K562 (cell line): ENCODE results near the gene PSME4. TPM values are rescaled to one million over a fixed set of nuclear protein-coding genes. Genes with fewer than 3 reads are reported as not detected.

Experiments
- CCNT2 ChIP-seq: IDR thresholded peaks from 2 replicates; pipeline ENCODE4 v1.6.1; 2011; ENCODE audit warnings: borderline replicate concordance, low read depth, mild to moderate bottlenecking, moderate library complexity, mixed read lengths, low read length; ENCODE audit not compliant: insufficient read length; ENCODE audit errors: extremely low read depth
- CTBP1 ChIP-seq: fragments of 450-650 bp; IDR thresholded peaks from 2 replicates; pipeline ENCODE4 v1.6.1; 2016; ENCODE audit warnings: borderline replicate concordance
- HEY1 ChIP-seq: fragments of 250-450 bp; sonication (Bioruptor Pico); IDR thresholded peaks from 2 replicates; pipeline ENCODE4 v1.5.0; 2020; ENCODE audit warnings: mild to moderate bottlenecking, moderate library complexity, borderline replicate concordance
- HSF4 ChIP-seq: fragments of 250-450 bp; sonication (Bioruptor Pico); IDR thresholded peaks from 2 replicates; pipeline ENCODE4 v2.1.2; 2022; ENCODE audit warnings: mild to moderate bottlenecking, moderate library complexity, borderline replicate concordance
- KAT2B ChIP-seq: IDR thresholded peaks from one replicate; pipeline ENCODE4 v1.6.1; 2012; ENCODE audit warnings: low read depth, mild to moderate bottlenecking, control low read depth, inconsistent platforms, low read length, moderate library complexity
- MCM2 ChIP-seq: fragments of 450-650 bp; IDR thresholded peaks from 2 replicates; pipeline ENCODE4 v1.6.1; 2017; ENCODE audit warnings: low read depth, mild to moderate bottlenecking
- MTF1 ChIP-seq: fragments of 250-450 bp; sonication (Bioruptor Pico); IDR thresholded peaks from 2 replicates; pipeline ENCODE4 v1.9.0; 2021; ENCODE audit warnings: moderate library complexity, mild to moderate bottlenecking, inconsistent platforms, borderline replicate concordance
- PCBP2 ChIP-seq: fragments of 200-400 bp; formaldehyde crosslinking; IDR thresholded peaks from 2 replicates; pipeline ENCODE4 v1.6.1; 2018; ENCODE audit warnings: low read length, low read depth, mild to moderate bottlenecking, moderate library complexity; ENCODE audit not compliant: poor library complexity, severe bottlenecking
- PYGO2 ChIP-seq: fragments of 450-650 bp; IDR thresholded peaks from 2 replicates; pipeline ENCODE4 v1.6.1; 2016; ENCODE audit warnings: mild to moderate bottlenecking, missing genetic modification characterization, moderate library complexity, missing compliant biosample characterization
- SAP30 ChIP-seq: fragments of 200-600 bp; sonication (generic); IDR thresholded peaks from 2 replicates; pipeline ENCODE4 v1.6.1; 2012; ENCODE audit warnings: borderline replicate concordance, low read depth, mild to moderate bottlenecking, moderate library complexity, low read length, control low read depth, inconsistent platforms; ENCODE audit not compliant: insufficient read depth, poor library complexity, severe bottlenecking
- SMAD2 ChIP-seq: fragments of 150-350 bp; IDR thresholded peaks from 2 replicates; pipeline ENCODE4 v1.6.1; 2014; ENCODE audit warnings: low read depth, mild to moderate bottlenecking, low read length
- SREBF2 ChIP-seq: sonication (generic); formaldehyde crosslinking; IDR thresholded peaks from 2 replicates; pipeline ENCODE4 v1.4.0; 2020; ENCODE audit warnings: mild to moderate bottlenecking, missing genetic modification reagents
- TARDBP ChIP-seq: fragments of 450-650 bp; IDR thresholded peaks from 2 replicates; pipeline ENCODE4 v1.6.1; 2016
- TBP ChIP-seq: optimal IDR thresholded peaks from 2 replicates; pipeline ENCODE3; 2011; ENCODE audit warnings: low read depth, low read length, improper control_type of control experiment
- WHSC1 ChIP-seq: IDR thresholded peaks from one replicate; pipeline ENCODE4 v1.6.1; 2012; ENCODE audit warnings: low read length, control low read depth, inconsistent platforms
- ZBTB17 ChIP-seq: fragments of 450-650 bp; formaldehyde crosslinking; IDR thresholded peaks from 2 replicates; pipeline ENCODE4 v1.4.0; 2020; ENCODE audit warnings: mild to moderate bottlenecking
- polyA plus RNA-seq, 8 experiments: library from polyadenylated mRNA; depleted of rRNA in 4 of 8; stranded (reverse) in 5 of 8; unstranded in 3 of 8; fragments of >200 nt; fragmentation: Nextera tagmentation in 2 of 8; fragmentation: Illumina TruSeq in 1 of 8; extraction: Ambion mirVana in 2 of 8; extraction: Trizol in 1 of 8; gene quantifications; 2 replicates each; pipeline versions ENCODE4 v1.2.1 to v1.2.3, GENCODE V29; 2011 to 2014; ENCODE audit warnings: inconsistent platforms in 1 of 8, missing spikeins in 1 of 8
- total RNA-seq, 7 experiments: library from RNA; depleted of rRNA in 6 of 7; stranded (reverse); fragments of >200 nt in 6 of 7; fragmentation: Illumina TruSeq in 2 of 7; extraction: Trizol in 2 of 7; gene quantifications; 2 replicates each; pipeline versions ENCODE4 v1.2.1 to v1.2.3, GENCODE V29; 2011 to 2021; ENCODE audit warnings: low replicate concordance in 1 of 7
- TF ChIP-seq, protein P1 (sequence below): fragments of 450-650 bp; IDR thresholded peaks from 2 replicates; pipeline ENCODE4 v1.6.1; 2014; ENCODE audit warnings: low read depth, mild to moderate bottlenecking, moderate library complexity, borderline replicate concordance
- TF ChIP-seq, protein P2 (sequence below): fragments of 200-800 bp; sonication (Bioruptor generic); IDR thresholded peaks from 2 replicates; pipeline ENCODE4 v1.6.1; 2016; ENCODE audit warnings: missing genetic modification characterization, missing compliant biosample characterization
- TF ChIP-seq, protein P3 (sequence below): sonication (generic); formaldehyde crosslinking; IDR thresholded peaks from 2 replicates; pipeline ENCODE4 v1.8.0; 2022; ENCODE audit warnings: mild to moderate bottlenecking, low read depth, missing genetic modification reagents

PSME4 gene
- total and polyA plus RNA-seq, 9 of the 15 experiments (the other 6 are each of a cell fraction or from before 2014, with no cell fraction given): 24.3 to 77.8 (median 40.5) TPM

DNA sequence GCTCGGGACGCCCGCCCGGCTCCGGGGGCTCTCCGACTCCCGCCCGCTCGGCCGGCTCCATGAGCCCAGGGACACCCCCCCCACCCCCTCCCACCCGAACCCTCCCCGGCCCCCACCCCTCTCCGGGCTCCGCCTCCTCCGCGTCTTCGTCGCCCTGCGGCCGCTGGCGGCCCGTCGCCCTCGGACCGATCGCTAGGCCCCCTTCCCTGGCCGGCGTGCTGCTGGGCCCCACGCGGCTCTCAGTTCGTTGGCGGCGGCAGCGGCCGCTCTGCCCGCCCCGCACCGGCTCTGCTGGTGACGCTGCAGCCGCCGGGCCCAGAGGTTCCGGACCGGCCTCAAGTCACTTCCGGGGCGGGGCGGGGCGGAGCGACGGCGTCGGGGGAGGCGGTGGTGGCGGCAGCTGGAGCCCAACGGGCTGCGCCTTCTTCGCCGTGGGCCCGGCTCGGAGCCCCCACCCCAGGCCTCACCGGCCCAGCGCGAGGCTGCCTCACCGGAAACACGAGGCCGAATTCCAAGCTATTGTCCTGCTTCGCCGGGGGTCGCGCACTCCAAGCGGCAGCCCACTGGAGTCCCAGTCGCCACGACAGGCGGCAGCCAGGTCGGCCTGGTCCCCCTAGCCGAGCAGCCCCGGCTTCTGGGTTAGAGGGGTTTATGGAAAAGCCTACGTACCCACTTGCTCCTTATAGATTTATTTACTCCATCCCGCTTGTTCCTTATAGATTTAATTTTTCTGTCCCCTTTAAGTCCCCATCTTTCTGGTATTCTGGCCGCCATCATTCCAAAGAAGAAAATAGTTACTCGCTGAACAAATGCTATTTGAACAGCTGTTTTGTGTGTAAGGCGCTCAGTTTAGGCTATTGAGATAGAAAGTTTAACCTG lies at the start of gene PSME4 (continued):
- TF ChIP-seq, protein P1, sequence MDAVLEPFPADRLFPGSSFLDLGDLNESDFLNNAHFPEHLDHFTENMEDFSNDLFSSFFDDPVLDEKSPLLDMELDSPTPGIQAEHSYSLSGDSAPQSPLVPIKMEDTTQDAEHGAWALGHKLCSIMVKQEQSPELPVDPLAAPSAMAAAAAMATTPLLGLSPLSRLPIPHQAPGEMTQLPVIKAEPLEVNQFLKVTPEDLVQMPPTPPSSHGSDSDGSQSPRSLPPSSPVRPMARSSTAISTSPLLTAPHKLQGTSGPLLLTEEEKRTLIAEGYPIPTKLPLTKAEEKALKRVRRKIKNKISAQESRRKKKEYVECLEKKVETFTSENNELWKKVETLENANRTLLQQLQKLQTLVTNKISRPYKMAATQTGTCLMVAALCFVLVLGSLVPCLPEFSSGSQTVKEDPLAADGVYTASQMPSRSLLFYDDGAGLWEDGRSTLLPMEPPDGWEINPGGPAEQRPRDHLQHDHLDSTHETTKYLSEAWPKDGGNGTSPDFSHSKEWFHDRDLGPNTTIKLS: no peak
- TF ChIP-seq PCBP2 (peak; percentile 18), TBP (peak; percentile 79), ZBTB17 (CRISPR knock-in tag) (no peak), CCNT2 (peak; percentile 70), HSF4 (CRISPR knock-in tag) (no peak), CTBP1 (peak; percentile 34; the same call in 1 of the 2 replicates), KAT2B (no peak), MCM2 (no peak), HEY1 (CRISPR knock-in tag) (no peak), SMAD2 (no peak), MTF1 (CRISPR knock-in tag) (no peak), WHSC1 (no peak), SREBF2 (CRISPR knock-in tag) (no peak), TARDBP (0 out of 2 replicates have a peak, but pooled peaks have one; percentile 49), SAP30 (peak; percentile 67), PYGO2 (tag) (no peak)
- TF ChIP-seq, protein P2, sequence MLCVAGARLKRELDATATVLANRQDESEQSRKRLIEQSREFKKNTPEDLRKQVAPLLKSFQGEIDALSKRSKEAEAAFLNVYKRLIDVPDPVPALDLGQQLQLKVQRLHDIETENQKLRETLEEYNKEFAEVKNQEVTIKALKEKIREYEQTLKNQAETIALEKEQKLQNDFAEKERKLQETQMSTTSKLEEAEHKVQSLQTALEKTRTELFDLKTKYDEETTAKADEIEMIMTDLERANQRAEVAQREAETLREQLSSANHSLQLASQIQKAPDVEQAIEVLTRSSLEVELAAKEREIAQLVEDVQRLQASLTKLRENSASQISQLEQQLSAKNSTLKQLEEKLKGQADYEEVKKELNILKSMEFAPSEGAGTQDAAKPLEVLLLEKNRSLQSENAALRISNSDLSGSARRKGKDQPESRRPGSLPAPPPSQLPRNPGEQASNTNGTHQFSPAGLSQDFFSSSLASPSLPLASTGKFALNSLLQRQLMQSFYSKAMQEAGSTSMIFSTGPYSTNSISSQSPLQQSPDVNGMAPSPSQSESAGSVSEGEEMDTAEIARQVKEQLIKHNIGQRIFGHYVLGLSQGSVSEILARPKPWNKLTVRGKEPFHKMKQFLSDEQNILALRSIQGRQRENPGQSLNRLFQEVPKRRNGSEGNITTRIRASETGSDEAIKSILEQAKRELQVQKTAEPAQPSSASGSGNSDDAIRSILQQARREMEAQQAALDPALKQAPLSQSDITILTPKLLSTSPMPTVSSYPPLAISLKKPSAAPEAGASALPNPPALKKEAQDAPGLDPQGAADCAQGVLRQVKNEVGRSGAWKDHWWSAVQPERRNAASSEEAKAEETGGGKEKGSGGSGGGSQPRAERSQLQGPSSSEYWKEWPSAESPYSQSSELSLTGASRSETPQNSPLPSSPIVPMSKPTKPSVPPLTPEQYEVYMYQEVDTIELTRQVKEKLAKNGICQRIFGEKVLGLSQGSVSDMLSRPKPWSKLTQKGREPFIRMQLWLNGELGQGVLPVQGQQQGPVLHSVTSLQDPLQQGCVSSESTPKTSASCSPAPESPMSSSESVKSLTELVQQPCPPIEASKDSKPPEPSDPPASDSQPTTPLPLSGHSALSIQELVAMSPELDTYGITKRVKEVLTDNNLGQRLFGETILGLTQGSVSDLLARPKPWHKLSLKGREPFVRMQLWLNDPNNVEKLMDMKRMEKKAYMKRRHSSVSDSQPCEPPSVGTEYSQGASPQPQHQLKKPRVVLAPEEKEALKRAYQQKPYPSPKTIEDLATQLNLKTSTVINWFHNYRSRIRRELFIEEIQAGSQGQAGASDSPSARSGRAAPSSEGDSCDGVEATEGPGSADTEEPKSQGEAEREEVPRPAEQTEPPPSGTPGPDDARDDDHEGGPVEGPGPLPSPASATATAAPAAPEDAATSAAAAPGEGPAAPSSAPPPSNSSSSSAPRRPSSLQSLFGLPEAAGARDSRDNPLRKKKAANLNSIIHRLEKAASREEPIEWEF (CRISPR knock-in tag): no peak
- TF ChIP-seq, protein P3, sequence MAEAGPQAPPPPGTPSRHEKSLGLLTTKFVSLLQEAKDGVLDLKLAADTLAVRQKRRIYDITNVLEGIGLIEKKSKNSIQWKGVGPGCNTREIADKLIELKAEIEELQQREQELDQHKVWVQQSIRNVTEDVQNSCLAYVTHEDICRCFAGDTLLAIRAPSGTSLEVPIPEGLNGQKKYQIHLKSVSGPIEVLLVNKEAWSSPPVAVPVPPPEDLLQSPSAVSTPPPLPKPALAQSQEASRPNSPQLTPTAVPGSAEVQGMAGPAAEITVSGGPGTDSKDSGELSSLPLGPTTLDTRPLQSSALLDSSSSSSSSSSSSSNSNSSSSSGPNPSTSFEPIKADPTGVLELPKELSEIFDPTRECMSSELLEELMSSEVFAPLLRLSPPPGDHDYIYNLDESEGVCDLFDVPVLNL (CRISPR knock-in tag): no peak
